Heart right ventricle (tissue), 16 donors: ENCODE data around the gene CDK19. TPM values are rescaled to one million over a fixed set of nuclear protein-coding genes. Genes with fewer than 3 reads are reported as not detected.

Source experiments
- ATAC-seq, 8 donors: fragments of 200-7000 bp; cut with Tn5 transposase; one replicate each; pipeline ENCODE4 v1.9.1; 2020; ENCODE audit warnings: mild to moderate bottlenecking in 8 of 8, moderate library complexity in 8 of 8, moderate number of reproducible peaks in 1 of 8
- DNase-seq, 2 donors: peaks; one replicate each; pipeline ENCODE4 v3.0.0-alpha.2; 2020
- H3K27ac ChIP-seq, 10 donors: fragments of 200-600 bp; sonication (generic) in 2 of 10; one replicate each; pipeline versions ENCODE4 v1.5.0 to v1.8.0; 2020 to 2022; ENCODE audit warnings: mild to moderate bottlenecking in 3 of 10
- H3K27me3 ChIP-seq, 7 donors: fragments of 200-600 bp; one replicate each; pipeline ENCODE4 v1.8.0; 2021 to 2022; ENCODE audit warnings: mild to moderate bottlenecking in 2 of 7
- H3K36me3 ChIP-seq, 9 donors: fragments of 200-600 bp; sonication (generic) in 1 of 9; one replicate each; pipeline versions ENCODE4 v1.5.0 to v1.8.0; 2020 to 2022; ENCODE audit warnings: mild to moderate bottlenecking in 2 of 9
- H3K4me1 ChIP-seq, 9 donors: fragments of 200-600 bp; sonication (generic) in 1 of 9; one replicate each; pipeline versions ENCODE4 v1.5.0 to v1.8.0; 2020 to 2022; ENCODE audit warnings: mild to moderate bottlenecking in 4 of 9
- H3K4me3 ChIP-seq, 10 donors: fragments of 200-600 bp; sonication (generic) in 2 of 10; one replicate each; pipeline versions ENCODE4 v1.5.0 to v1.8.0; 2020 to 2022; ENCODE audit warnings: mild to moderate bottlenecking in 7 of 10, moderate library complexity in 2 of 10
- H3K9me3 ChIP-seq, 11 donors: fragments of 200-600 bp in 10 of 11; sonication (generic) in 2 of 11; one replicate each; pipeline versions ENCODE4 v1.5.0 to v1.8.0; 2013 to 2022; ENCODE audit warnings: mild to moderate bottlenecking in 2 of 11, control low read depth in 1 of 11, moderate library complexity in 1 of 11
- WGBS, 2 donors: extraction: QIAGEN DNeasy Blood & Tissue Kit; methylation state at CpG; one replicate each; pipeline ENCODE4 v1.1.7; 2013; ENCODE audit warnings: inconsistent platforms in 1 of 2; 5-methylcytosine and 5-hydroxymethylcytosine counted together
- intact Hi-C, 10 donors: fragments of 100-400 bp; cut with DNase I; formaldehyde crosslinking; loops; one replicate each; pipeline versions ENCODE4 v1.11.1 to v1.14.2; 2022
- polyA plus RNA-seq, 2 donors: library from polyadenylated mRNA; stranded (reverse); fragments of 200-250 nt; gene quantifications; one replicate each; pipeline ENCODE4 v1.2.3, GENCODE V29; 2013
- total RNA-seq, 10 donors: library from RNA; stranded (reverse); fragmentation: NEBNext Ultra II Directional in 3 of 10; extraction: Animal tissue kit (Norgen Biotek cat#: 25700) in 3 of 10; gene quantifications; one replicate each; pipeline versions ENCODE4 v1.2.1 to v1.2.4, GENCODE V29; 2021 to 2023
- TF ChIP-seq, protein P1 (sequence below), 9 donors: fragments of 200-600 bp; sonication (generic) in 2 of 9; IDR thresholded peaks; one replicate each; pipeline versions ENCODE4 v1.5.0 to v1.8.0; 2021 to 2022; ENCODE audit warnings: antibody characterized with exemption in 9 of 9, mild to moderate bottlenecking in 5 of 9, moderate library complexity in 1 of 9
- donor health status: Arrhythmogenic right ventricular cardiomyopathy.
- donor health status: ischemic (EF 13 %, LVEDD 7.1; RV severe dilation, severe dysfunction).
- donor health status: healthy with polysubstance abuse.
- donor health status: DM: no; HTN: yes; CAD: no.
- donor health status: DM: no; HTN: no; CAD: no.
- donor health status: ischemic (EF 25% LVEDD 6.9; RV normal size, moderate dysfunction).
- donor health status: ischemic (EF 25% LVEDD 5.7; RV mildly dilated, moderate dysfunction).
- donor health status: healthy.
- donor health status: DM: yes; HTN: yes; CAD: no.
- donor health status: Ischemic cardiomyopathy.
- donor health status: ischemic (EF 35%, LVEDD 5.7; RV mildly dilated, moderate dysfunction).
- donor health status: nonischemic (EF 11% LVEDD 7.7; RV severe dilation, severe dysfunction).
- donor health status: DM: yes; HTN: yes; CAD: no.
- donor health status: PGD.
- donor health status: ischemic (EF 29% LVEDD 5.4; RV normal size, mild dysfunction).
- donor health status: nonischemic (EF 23%, LVEDD 6.1; RV moderate dilation, normal function).

The CDK19 gene
- total and polyA plus RNA-seq, 12 donors = 3.9 to 13.0 (median 8.4) TPM

DNA sequence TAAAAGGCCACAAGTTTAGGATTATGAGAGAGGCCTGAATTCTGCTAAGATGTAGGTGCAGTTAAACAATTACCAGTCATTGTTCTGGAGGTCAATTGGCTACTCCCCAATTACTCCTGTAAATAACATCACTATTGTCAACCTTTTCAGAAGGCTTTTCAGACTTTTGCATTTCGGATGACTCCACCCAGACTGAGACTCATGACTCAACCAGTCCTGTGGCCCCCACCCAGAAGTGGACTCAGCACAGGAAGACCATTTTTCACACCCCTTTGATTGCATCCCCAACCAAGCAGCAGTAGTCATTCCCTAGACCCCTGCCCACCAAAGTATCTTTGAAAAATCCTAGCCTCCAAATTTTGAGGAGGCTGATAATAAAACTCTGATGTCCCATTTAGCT lies 199.5 kb downstream of the CDK19 start:
- DNase-seq = no peak
- Histone ChIP-seq H3K27me3 (no peaks in the 10 kb centered on the region), H3K9me3 (no peaks in the 10 kb centered on the region), H3K27ac (peak overlapping the region in 5 of 10 donors; percentile 17 to 50 (median 30)), H3K4me1 (peaks cover 0 to 30% (median 18%) of the 10 kb centered on the region in 9 donors), H3K4me3 (no peak overlapping the region), H3K36me3 (peaks cover 0 to 66% (median 5%) of the 10 kb centered on the region in 9 donors)
- TF ChIP-seq, protein P1, sequence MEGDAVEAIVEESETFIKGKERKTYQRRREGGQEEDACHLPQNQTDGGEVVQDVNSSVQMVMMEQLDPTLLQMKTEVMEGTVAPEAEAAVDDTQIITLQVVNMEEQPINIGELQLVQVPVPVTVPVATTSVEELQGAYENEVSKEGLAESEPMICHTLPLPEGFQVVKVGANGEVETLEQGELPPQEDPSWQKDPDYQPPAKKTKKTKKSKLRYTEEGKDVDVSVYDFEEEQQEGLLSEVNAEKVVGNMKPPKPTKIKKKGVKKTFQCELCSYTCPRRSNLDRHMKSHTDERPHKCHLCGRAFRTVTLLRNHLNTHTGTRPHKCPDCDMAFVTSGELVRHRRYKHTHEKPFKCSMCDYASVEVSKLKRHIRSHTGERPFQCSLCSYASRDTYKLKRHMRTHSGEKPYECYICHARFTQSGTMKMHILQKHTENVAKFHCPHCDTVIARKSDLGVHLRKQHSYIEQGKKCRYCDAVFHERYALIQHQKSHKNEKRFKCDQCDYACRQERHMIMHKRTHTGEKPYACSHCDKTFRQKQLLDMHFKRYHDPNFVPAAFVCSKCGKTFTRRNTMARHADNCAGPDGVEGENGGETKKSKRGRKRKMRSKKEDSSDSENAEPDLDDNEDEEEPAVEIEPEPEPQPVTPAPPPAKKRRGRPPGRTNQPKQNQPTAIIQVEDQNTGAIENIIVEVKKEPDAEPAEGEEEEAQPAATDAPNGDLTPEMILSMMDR (IDR thresholded peaks at IDR 0.05) = no peak
- intact Hi-C loops = no loop called here
- peak in 5 of 8 donors; percentile 42 to 68 (median 52) for ATAC-seq
- 74 to 77% methylated on average over 1 of the region's 1 CpG for WGBS, 2 donors

DNA sequence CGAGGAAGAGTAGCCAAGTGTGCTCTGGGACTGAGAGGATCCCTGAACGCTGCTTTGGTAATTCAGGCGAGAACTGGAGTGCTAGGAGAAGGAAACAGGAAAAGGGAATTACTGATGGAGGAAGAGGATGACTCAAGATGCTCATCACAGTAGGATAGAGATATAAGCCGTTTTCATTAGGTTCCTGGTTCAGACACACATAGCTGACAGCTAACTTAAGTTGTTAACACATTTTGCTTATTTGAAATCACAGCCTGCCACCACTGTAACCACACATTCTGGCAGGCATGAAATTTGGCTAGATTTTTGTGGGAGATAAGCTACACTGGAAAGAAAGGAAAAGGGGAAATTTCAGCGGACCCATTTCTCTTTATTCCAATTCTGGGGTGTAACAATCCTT lies 200.7 kb downstream of the CDK19 start:
- TF ChIP-seq, protein P1 (IDR thresholded peaks at IDR 0.05) = no peak
- Histone ChIP-seq H3K27ac (no peak overlapping the region), H3K4me1 (peaks cover 0 to 25% (median 14%) of the 10 kb centered on the region in 9 donors), H3K4me3 (no peak overlapping the region), H3K27me3 (no peaks in the 10 kb centered on the region), H3K9me3 (no peaks in the 10 kb centered on the region), H3K36me3 (peaks cover 0 to 55% (median 0%) of the 10 kb centered on the region in 9 donors)
- ATAC-seq = no peak
- intact Hi-C loops = no loop called here
- WGBS, 2 donors = 55 to 77% methylated on average over 5 of the region's 5 CpGs
- no peak for DNase-seq

GRCh38 chr6:110614106-110614505 lies 201.2 kb downstream of the CDK19 start:
- 89% methylated on average over 1 of the region's 1 CpG for WGBS, 2 donors
- Histone ChIP-seq H3K27ac (no peak overlapping the region), H3K36me3 (peaks cover 0 to 55% (median 0%) of the 10 kb centered on the region in 9 donors), H3K9me3 (no peaks in the 10 kb centered on the region), H3K4me1 (peaks cover 0 to 22% (median 14%) of the 10 kb centered on the region in 9 donors), H3K4me3 (no peak overlapping the region), H3K27me3 (no peaks in the 10 kb centered on the region)
- DNase-seq = no peak
- ATAC-seq = no peak
- TF ChIP-seq, protein P1 (IDR thresholded peaks at IDR 0.05) = no peak
- intact Hi-C loops = no loop called here

- Histone ChIP-seq H3K27ac (no peak overlapping the region), H3K4me1 (peaks cover 0 to 22% (median 13%) of the 10 kb centered on the region in 9 donors), H3K27me3 (no peaks in the 10 kb centered on the region), H3K4me3 (no peak overlapping the region), H3K36me3 (peaks cover 0 to 55% (median 0%) of the 10 kb centered on the region in 9 donors), H3K9me3 (no peaks in the 10 kb centered on the region)
- no peak for ATAC-seq
- intact Hi-C loops = no loop called here
- 91 to 94% methylated on average over 6 of the region's 6 CpGs for WGBS, 2 donors
- DNase-seq = no peak
- TF ChIP-seq, protein P1 (IDR thresholded peaks at IDR 0.05) = no peak
These were observed 201.9 kb downstream of the CDK19 start for GRCh38 chr6:110613356-110613755.
